Activated CD8-positive, alpha-beta T cell treated with anti-CD3 and anti-CD28 coated beads, Interleukin-2, amount 10 ng/mL, durations not matched to agents 7 days and 5 days (primary cell): Measurements from ENCODE around the gene KIAA1755. TPM values are rescaled to one million over a fixed set of nuclear protein-coding genes. Genes with fewer than 3 reads are reported as not detected.

ENCODE experiments used
- ATAC-seq: fragments of 150-1000 bp; cut with Tn5 transposase; one replicate; pipeline ENCODE4 v1.10.0; 2021; ENCODE audit warnings: moderate library complexity
- CTCF ChIA-PET: fragments of 350-600 bp; sonication (Branson Sonifier 250); formaldehyde crosslinking; loops from one replicate; lab custom pipeline; 2021; ENCODE audit warnings: antibody characterized with exemption; lab: Charles Lee
- POLR2A ChIA-PET: fragments of 350-600 bp; sonication (Branson Sonifier 250); formaldehyde crosslinking; loops from one replicate; lab custom pipeline; 2021; ENCODE audit warnings: antibody characterized with exemption; lab: Charles Lee
- DNase-seq: peaks from one replicate; pipeline ENCODE4 v3.0.0-alpha.2; 2020
- H3K27ac Mint-ChIP-seq: one replicate; pipeline ENCODE4 v1.8.0; 2021; ENCODE audit warnings: mild to moderate bottlenecking, mixed read lengths
- H3K27me3 Mint-ChIP-seq: one replicate; pipeline ENCODE4 v1.8.0; 2021; ENCODE audit warnings: low read depth, mixed read lengths
- H3K36me3 Mint-ChIP-seq: one replicate; pipeline ENCODE4 v1.8.0; 2021; ENCODE audit warnings: low read depth, mixed read lengths
- H3K4me1 Mint-ChIP-seq: one replicate; pipeline ENCODE4 v1.8.0; 2021; ENCODE audit warnings: low read depth, mixed read lengths
- H3K4me3 Mint-ChIP-seq: one replicate; pipeline ENCODE4 v1.8.0; 2021; ENCODE audit warnings: mild to moderate bottlenecking, mixed read lengths
- H3K9me3 Mint-ChIP-seq: one replicate; pipeline ENCODE4 v1.8.0; 2022; ENCODE audit warnings: mixed read lengths; ENCODE audit not compliant: insufficient read depth
- total RNA-seq, 2 experiments: library from RNA; stranded (reverse); gene quantifications; one replicate each; pipeline ENCODE4 v1.2.3, GENCODE V29; 2021

Gene KIAA1755
- total RNA-seq, 2 experiments from 2014 or later: not detected

- peaks cover 24% of the 10 kb centered on the region for H3K27me3 Mint-ChIP-seq
- ChIA-PET POLR2A (no interaction called here), CTCF (no interaction called here)
- H3K27ac Mint-ChIP-seq: no peak overlapping the region
- H3K4me1 Mint-ChIP-seq: no peaks in the 10 kb centered on the region
- DNase-seq: no peak
- no peaks in the 10 kb centered on the region for H3K9me3 Mint-ChIP-seq
- no peak overlapping the region for H3K4me3 Mint-ChIP-seq
- H3K36me3 Mint-ChIP-seq: no peaks in the 10 kb centered on the region
- no peak for ATAC-seq
Observed at GRCh38 chr20:38203337-38203980, 57.1 kb downstream of the KIAA1755 start.

- Mint-ChIP-seq H3K4me3 (no peak overlapping the region), H3K9me3 (no peaks in the 10 kb centered on the region), H3K36me3 (no peaks in the 10 kb centered on the region), H3K27ac (no peak overlapping the region), H3K27me3 (peaks cover 21% of the 10 kb centered on the region), H3K4me1 (no peaks in the 10 kb centered on the region)
- ChIA-PET CTCF (interaction anchor here (1.3 kb wide), 1 partner anchor 19 kb away, joined by 3 read pairs; no protein-coding TSS in a partner anchor), POLR2A (no interaction called here)
- ATAC-seq: no peak
- DNase-seq: no peak
Observed at GRCh38 chr20:38202982-38203293, 57.6 kb downstream of the KIAA1755 start.

- ATAC-seq: no peak
- Mint-ChIP-seq H3K27ac (no peak overlapping the region), H3K4me3 (no peak overlapping the region), H3K36me3 (no peaks in the 10 kb centered on the region), H3K4me1 (no peaks in the 10 kb centered on the region), H3K27me3 (peaks cover 18% of the 10 kb centered on the region), H3K9me3 (no peaks in the 10 kb centered on the region)
- DNase-seq: no peak
- ChIA-PET CTCF (interaction anchor here (1.3 kb wide), 1 partner anchor 19 kb away, joined by 3 read pairs; no protein-coding TSS in a partner anchor), POLR2A (no interaction called here)
Observed at GRCh38 chr20:38202153-38202981, 58.2 kb downstream of the KIAA1755 start.

- POLR2A ChIA-PET: no interaction called here
- H3K9me3 Mint-ChIP-seq: no peaks in the 10 kb centered on the region
- ATAC-seq (no peak), DNase-seq (no peak)
- no peaks in the 10 kb centered on the region for H3K4me1 Mint-ChIP-seq
- CTCF ChIA-PET: interaction anchor here (1.5 kb wide), 1 partner anchor 18 kb away, joined by 3 read pairs; no protein-coding TSS in a partner anchor
- H3K27ac Mint-ChIP-seq: no peak overlapping the region
- H3K36me3 Mint-ChIP-seq: no peaks in the 10 kb centered on the region
- H3K27me3 Mint-ChIP-seq: peaks cover 19% of the 10 kb centered on the region
- H3K4me3 Mint-ChIP-seq: no peak overlapping the region
Observed at GRCh38 chr20:38201356-38201755, 59.2 kb downstream of the KIAA1755 start.

- POLR2A ChIA-PET: no interaction called here
- peaks cover 19% of the 10 kb centered on the region for H3K27me3 Mint-ChIP-seq
- DNase-seq: no peak
- no peaks in the 10 kb centered on the region for H3K4me1 Mint-ChIP-seq
- no peak overlapping the region for H3K4me3 Mint-ChIP-seq
- CTCF ChIA-PET: interaction anchor here (1.5 kb wide), 1 partner anchor 19 kb away, joined by 3 read pairs; no protein-coding TSS in a partner anchor
- no peak overlapping the region for H3K27ac Mint-ChIP-seq
- no peaks in the 10 kb centered on the region for H3K9me3 Mint-ChIP-seq
- H3K36me3 Mint-ChIP-seq: no peaks in the 10 kb centered on the region
- ATAC-seq: no peak
Observed at GRCh38 chr20:38200646-38201045, 59.9 kb downstream of the KIAA1755 start.

- CTCF ChIA-PET: interaction anchor here (1.4 to 1.5 kb wide), 2 partner anchors 20 to 22 kb away, joined by 3 read pairs; no protein-coding TSS in a partner anchor
- no peaks in the 10 kb centered on the region for H3K36me3 Mint-ChIP-seq
Observed at GRCh38 chr20:38199501-38200390, 60.8 kb downstream of the KIAA1755 start.

GRCh38 chr20:38198238-38198861, 62.2 kb downstream of the KIAA1755 start:
- peaks cover 6% of the 10 kb centered on the region for H3K27me3 Mint-ChIP-seq
- ATAC-seq (no peak), DNase-seq (no peak)
- ChIA-PET POLR2A (no interaction called here), CTCF (no interaction called here)
- no peaks in the 10 kb centered on the region for H3K36me3 Mint-ChIP-seq
- H3K27ac Mint-ChIP-seq: no peak overlapping the region
- no peaks in the 10 kb centered on the region for H3K9me3 Mint-ChIP-seq
- no peaks in the 10 kb centered on the region for H3K4me1 Mint-ChIP-seq
- H3K4me3 Mint-ChIP-seq: no peak overlapping the region

More at GRCh38 chr20:38199501-38200390, 60.8 kb downstream of the KIAA1755 start:
- no peak overlapping the region for H3K27ac Mint-ChIP-seq
- DNase-seq: no peak
- POLR2A ChIA-PET: no interaction called here
- H3K4me3 Mint-ChIP-seq: no peak overlapping the region
- no peaks in the 10 kb centered on the region for H3K9me3 Mint-ChIP-seq
- H3K27me3 Mint-ChIP-seq: peaks cover 14% of the 10 kb centered on the region
- ATAC-seq: no peak
- H3K4me1 Mint-ChIP-seq: no peaks in the 10 kb centered on the region

- H3K36me3 Mint-ChIP-seq: no peaks in the 10 kb centered on the region
- ATAC-seq (no peak), DNase-seq (no peak)
- ChIA-PET POLR2A (no interaction called here), CTCF (no interaction called here)
- H3K27me3 Mint-ChIP-seq: peaks cover 3% of the 10 kb centered on the region
- H3K9me3 Mint-ChIP-seq: no peaks in the 10 kb centered on the region
- H3K27ac Mint-ChIP-seq: no peak overlapping the region
- H3K4me1 Mint-ChIP-seq: no peaks in the 10 kb centered on the region
- H3K4me3 Mint-ChIP-seq: no peak overlapping the region
Observed at GRCh38 chr20:38197619-38198018, 62.9 kb downstream of the KIAA1755 start.

- H3K27me3 Mint-ChIP-seq: peaks cover 3% of the 10 kb centered on the region
- POLR2A ChIA-PET: no interaction called here
- no peak overlapping the region for H3K4me3 Mint-ChIP-seq
- no peaks in the 10 kb centered on the region for H3K36me3 Mint-ChIP-seq
- ATAC-seq (no peak), DNase-seq (no peak)
- no peaks in the 10 kb centered on the region for H3K4me1 Mint-ChIP-seq
- no peak overlapping the region for H3K27ac Mint-ChIP-seq
- H3K9me3 Mint-ChIP-seq: no peaks in the 10 kb centered on the region
- CTCF ChIA-PET: interaction anchor here (1.4 kb wide), 1 partner anchor 24 kb away, joined by 5 read pairs; no protein-coding TSS in a partner anchor
Observed at GRCh38 chr20:38197217-38197616, 63.3 kb downstream of the KIAA1755 start.

- ChIA-PET POLR2A (no interaction called here), CTCF (interaction anchor here (0.7 to 1.4 kb wide), 2 partner anchors 24 to 25 kb away, joined by 4 to 5 read pairs; no protein-coding TSS in a partner anchor)
- DNase-seq (no peak), ATAC-seq (no peak)
- peaks cover 3% of the 10 kb centered on the region for H3K27me3 Mint-ChIP-seq
- no peaks in the 10 kb centered on the region for H3K4me1 Mint-ChIP-seq
- H3K4me3 Mint-ChIP-seq: no peak overlapping the region
- H3K9me3 Mint-ChIP-seq: no peaks in the 10 kb centered on the region
- H3K36me3 Mint-ChIP-seq: no peaks in the 10 kb centered on the region
- no peak overlapping the region for H3K27ac Mint-ChIP-seq
Observed at GRCh38 chr20:38196592-38196991, 63.9 kb downstream of the KIAA1755 start.

- DNase-seq (no peak), ATAC-seq (no peak)
- ChIA-PET POLR2A (no interaction called here), CTCF (interaction anchor here (0.7 to 1.4 kb wide), 2 partner anchors 24 to 26 kb away, joined by 4 to 5 read pairs; no protein-coding TSS in a partner anchor)
- Mint-ChIP-seq H3K27me3 (peaks cover 3% of the 10 kb centered on the region), H3K27ac (no peak overlapping the region), H3K4me1 (no peaks in the 10 kb centered on the region), H3K9me3 (no peaks in the 10 kb centered on the region), H3K36me3 (no peaks in the 10 kb centered on the region), H3K4me3 (no peak overlapping the region)
Observed at GRCh38 chr20:38196076-38196475, 64.5 kb downstream of the KIAA1755 start.
